Measurements from ENCODE around the gene ATP2B2. TPM values are rescaled to one million over a fixed set of nuclear protein-coding genes. Genes with fewer than 3 reads are reported as not detected.

The ATP2B2 gene
- total and polyA plus RNA-seq, 9 of the 15 experiments (the other 6 are each of a cell fraction or from before 2014, with no cell fraction given): 0.06 TPM; not detected in 8

GRCh38 chr3:10368512-10368911 is 136.9 kb downstream of the ATP2B2 start:
- no peak overlapping the region for H3K27ac ChIP-seq (ENCODE audit: extremely low read depth, low read depth, low read length)
- ATAC-seq: no peak
- H3K79me2 ChIP-seq (ENCODE audit: control insufficient read depth, insufficient read depth, low read length): no peaks in the 10 kb centered on the region
- peaks cover 7% of the 10 kb centered on the region; the same call in 1 of the 2 replicates for H4K20me1 ChIP-seq (replicated peaks; ENCODE audit: control insufficient read depth, insufficient read depth, low read length)
- in situ Hi-C loops (cut with MboI): no loop called here
- H3K9me3 ChIP-seq (replicated peaks; ENCODE audit: control insufficient read depth, insufficient read depth, low read depth, low read length): no peaks in the 10 kb centered on the region
- BruUV-seq (replicated peaks): no TSS peak
- H3K4me2 ChIP-seq (ENCODE audit: insufficient read depth, low read length): no peak overlapping the region
- H3K27me3 ChIP-seq (ENCODE audit: control insufficient read depth in 2 of 2, insufficient read depth in 2 of 2, low read length in 2 of 2): peaks cover 0 to 21% of the 10 kb centered on the region in 2 experiments; a peak in 4 of 5 replicates
- H3K36me3 ChIP-seq (ENCODE audit: control insufficient read depth, insufficient read depth, low read length): no peaks in the 10 kb centered on the region
- ChIA-PET CTCF (ENCODE audit: low intra/inter-chr PET ratio) (no interaction called here), POLR2A (no interaction called here)
- no peak overlapping the region for H3K9ac ChIP-seq (ENCODE audit: insufficient read depth in 1 of 2, low read depth in 2 of 2, low read length in 2 of 2)
- H3K9me1 ChIP-seq (ENCODE audit: control insufficient read depth, insufficient read depth, low read length): no peaks in the 10 kb centered on the region
- 3% methylated on average over 2 of the region's 2 CpGs for WGBS (ENCODE audit: insufficient coverage, low coverage, missing lambda C conversion rate)
- H3K4me1 ChIP-seq (replicated peaks in 1 of 2; ENCODE audit: control insufficient read depth in 2 of 2, insufficient read depth in 2 of 2, low read length in 2 of 2): peaks cover 8 to 11% of the 10 kb centered on the region in 2 experiments; a peak in 3 of 5 replicates
- FAIRE-seq: no peak
- intact Hi-C loops (cut with micrococcal nuclease): no loop called here
- no peak overlapping the region for H2AFZ ChIP-seq (ENCODE audit: low read depth, low read length)
- no peak overlapping the region for H3K4me3 ChIP-seq
- no peak for DNase-seq (ENCODE audit: extremely low read depth in 1 of 4, low spot score in 3 of 4)
- TF ChIP-seq SMARCC2 (IDR thresholded peaks at IDR 0.05; ENCODE audit: low read depth) (no peak), GTF3C2 (IDR thresholded peaks at IDR 0.05; ENCODE audit: borderline replicate concordance, extremely low read depth, insufficient read length) (no peak), ARID1B (IDR thresholded peaks at IDR 0.05) (no peak), ZNF3 (CRISPR knock-in tag; IDR thresholded peaks at IDR 0.05) (no peak), ZBTB26 (CRISPR knock-in tag; IDR thresholded peaks at IDR 0.05) (0 out of 2 replicates have a peak, but pooled peaks have one; percentile 32), ESRRA (IDR thresholded peaks at IDR 0.05; ENCODE audit: borderline replicate concordance, low read depth) (no peak), OTX1 (CRISPR knock-in tag; IDR thresholded peaks at IDR 0.05) (0 out of 2 replicates have a peak, but pooled peaks have one; percentile 69), PTRF (tag; IDR thresholded peaks at IDR 0.05) (no peak), ATF3 (IDR thresholded peaks at IDR 0.05) (no peak), ATF3 (CRISPR knock-in tag; conservative IDR thresholded peaks at IDR 0.05) (no peak), ZHX1 (conservative IDR thresholded peaks at IDR 0.05; ENCODE audit: low read length) (no peak), PRMT5 (CRISPR knock-in tag; IDR thresholded peaks at IDR 0.05) (no peak), BRF1 (IDR thresholded peaks at IDR 0.05; ENCODE audit: borderline replicate concordance, extremely low read depth, insufficient read length) (no peak), SIN3A (IDR thresholded peaks at IDR 0.05; ENCODE audit: borderline replicate concordance in 2 of 2, control insufficient read depth in 1 of 2, low read depth in 2 of 2, low read length in 2 of 2) (no peak), SAFB2 (IDR thresholded peaks at IDR 0.05; ENCODE audit: borderline replicate concordance, low read depth, low read length, severe bottlenecking) (no peak)
